Stomach (tissue), 4 donors: ENCODE data around the gene CCN6.

Experiments
- CTCF ChIP-seq, 7 experiments: fragments of 450-650 bp in 4 of 7; fragments of 200-600 bp in 3 of 7; sonication (generic) in 3 of 7; IDR thresholded peaks; one replicate each; pipeline ENCODE4 v1.5.1; 2016 to 2019; ENCODE audit warnings: antibody characterized with exemption in 7 of 7, control low read depth in 2 of 7, mild to moderate bottlenecking in 1 of 7
- POLR2A ChIP-seq, 4 donors: fragments of 450-650 bp; IDR thresholded peaks; one replicate each; pipeline ENCODE4 v1.6.1; 2016; ENCODE audit warnings: antibody characterized with exemption in 4 of 4, control low read depth in 2 of 4, mild to moderate bottlenecking in 1 of 4, moderate library complexity in 1 of 4
- POLR2AphosphoS5 ChIP-seq, 3 donors: sonication (generic); formaldehyde crosslinking; IDR thresholded peaks; one replicate each; pipeline ENCODE4 v1.6.1; 2016; ENCODE audit warnings: antibody characterized with exemption in 3 of 3

- TF ChIP-seq CTCF (IDR thresholded peaks at IDR 0.05) (no peak), POLR2A (IDR thresholded peaks at IDR 0.05) (no peak), POLR2AphosphoS5 (IDR thresholded peaks at IDR 0.05) (no peak)
Measured at GRCh38 chr6:112015725-112016124, 38.2 kb upstream of the CCN6 start.
